ENCODE results near the gene NKAIN2. TPM values are rescaled to one million over a fixed set of nuclear protein-coding genes. Genes with fewer than 3 reads are reported as not detected.
"Not testable (repeated sequence)": the region's sequence is repeated elsewhere in the genome, so short reads cannot be mapped to it uniquely, and the experiment has no call there.

The NKAIN2 gene
- total RNA-seq, 2 donors from 2014 or later = not detected

GRCh38 chr6:124132256-124132655 lies 328.6 kb downstream of the NKAIN2 start:
- no peak for ATAC-seq (replicated peaks)
- Mint-ChIP-seq H3K9me3 (no peaks in the 10 kb centered on the region), H3K4me1 (no peaks in the 10 kb centered on the region), H3K27ac (no peak overlapping the region), H3K36me3 (ENCODE audit: low read depth) (no peaks in the 10 kb centered on the region), H3K27me3 (no peaks in the 10 kb centered on the region), H3K4me3 (no peak overlapping the region)

GRCh38 chr6:124142852-124143251 lies 339.2 kb downstream of the NKAIN2 start:
- no peaks in the 10 kb centered on the region for H3K4me1 Mint-ChIP-seq
- peaks cover 6% of the 10 kb centered on the region for H3K9me3 Mint-ChIP-seq
- H3K4me3 Mint-ChIP-seq = no peak overlapping the region
- H3K36me3 Mint-ChIP-seq (ENCODE audit: low read depth) = no peaks in the 10 kb centered on the region
- H3K27ac Mint-ChIP-seq = no peak overlapping the region
- ATAC-seq (replicated peaks) = no peak
- no peaks in the 10 kb centered on the region for H3K27me3 Mint-ChIP-seq

GRCh38 chr6:124143435-124143834 lies 339.8 kb downstream of the NKAIN2 start:
- H3K9me3 Mint-ChIP-seq = peaks cover 6% of the 10 kb centered on the region
- no peak overlapping the region for H3K27ac Mint-ChIP-seq
- no peak overlapping the region for H3K4me3 Mint-ChIP-seq
- H3K36me3 Mint-ChIP-seq (ENCODE audit: low read depth) = no peaks in the 10 kb centered on the region
- ATAC-seq (replicated peaks) = no peak
- H3K27me3 Mint-ChIP-seq = no peaks in the 10 kb centered on the region
- H3K4me1 Mint-ChIP-seq = no peaks in the 10 kb centered on the region

GRCh38 chr6:124147621-124148020 lies 344.0 kb downstream of the NKAIN2 start:
- ATAC-seq (replicated peaks) = no peak

GRCh38 chr6:124148236-124148957 lies 344.7 kb downstream of the NKAIN2 start:
- H3K27ac Mint-ChIP-seq = no peak overlapping the region
- H3K36me3 Mint-ChIP-seq (ENCODE audit: low read depth) = no peaks in the 10 kb centered on the region
- ATAC-seq (replicated peaks) = no peak
- no peak overlapping the region for H3K4me3 Mint-ChIP-seq
- no peaks in the 10 kb centered on the region for H3K27me3 Mint-ChIP-seq
- no peaks in the 10 kb centered on the region for H3K9me3 Mint-ChIP-seq
- no peaks in the 10 kb centered on the region for H3K4me1 Mint-ChIP-seq

More at GRCh38 chr6:124147621-124148020, 344.0 kb downstream of the NKAIN2 start:
- Mint-ChIP-seq H3K27me3 (no peaks in the 10 kb centered on the region), H3K4me3 (no peak overlapping the region), H3K27ac (no peak overlapping the region), H3K4me1 (no peaks in the 10 kb centered on the region), H3K9me3 (no peaks in the 10 kb centered on the region), H3K36me3 (ENCODE audit: low read depth) (no peaks in the 10 kb centered on the region)

GRCh38 chr6:124149646-124150045 lies 346.0 kb downstream of the NKAIN2 start:
- ATAC-seq (replicated peaks) = no peak
- H3K36me3 Mint-ChIP-seq (ENCODE audit: low read depth) = no peaks in the 10 kb centered on the region
- no peak overlapping the region for H3K4me3 Mint-ChIP-seq
- H3K27ac Mint-ChIP-seq = no peak overlapping the region
- no peaks in the 10 kb centered on the region for H3K4me1 Mint-ChIP-seq
- H3K27me3 Mint-ChIP-seq = no peaks in the 10 kb centered on the region
- H3K9me3 Mint-ChIP-seq = no peaks in the 10 kb centered on the region

- H3K4me1 Mint-ChIP-seq = no peaks in the 10 kb centered on the region
- peaks cover 13% of the 10 kb centered on the region for H3K9me3 Mint-ChIP-seq
- no peaks in the 10 kb centered on the region for H3K36me3 Mint-ChIP-seq (ENCODE audit: low read depth)
- H3K27ac Mint-ChIP-seq = no peak overlapping the region
- no peaks in the 10 kb centered on the region for H3K27me3 Mint-ChIP-seq
- H3K4me3 Mint-ChIP-seq = no peak overlapping the region
- ATAC-seq (replicated peaks) = no peak
Measured at GRCh38 chr6:124158024-124158423, 354.4 kb downstream of the NKAIN2 start.

- no peaks in the 10 kb centered on the region for H3K36me3 Mint-ChIP-seq (ENCODE audit: low read depth)
- H3K4me1 Mint-ChIP-seq = no peaks in the 10 kb centered on the region
- H3K27me3 Mint-ChIP-seq = no peaks in the 10 kb centered on the region
- no peak overlapping the region for H3K4me3 Mint-ChIP-seq
- no peak for ATAC-seq (replicated peaks)
- no peak overlapping the region for H3K27ac Mint-ChIP-seq
- H3K9me3 Mint-ChIP-seq = peaks cover 5% of the 10 kb centered on the region
Measured at GRCh38 chr6:124163676-124164075, 360.0 kb downstream of the NKAIN2 start.

GRCh38 chr6:124164343-124164742 lies 360.7 kb downstream of the NKAIN2 start:
- Mint-ChIP-seq H3K9me3 (peaks cover 3% of the 10 kb centered on the region), H3K4me1 (no peaks in the 10 kb centered on the region), H3K27me3 (no peaks in the 10 kb centered on the region), H3K36me3 (ENCODE audit: low read depth) (no peaks in the 10 kb centered on the region), H3K4me3 (no peak overlapping the region), H3K27ac (no peak overlapping the region)
- no peak for ATAC-seq (replicated peaks)

GRCh38 chr6:124167249-124167648 lies 363.6 kb downstream of the NKAIN2 start:
- H3K36me3 Mint-ChIP-seq (ENCODE audit: low read depth); H3K4me1 Mint-ChIP-seq; H3K27me3 Mint-ChIP-seq; ATAC-seq (replicated peaks); H3K4me3 Mint-ChIP-seq; H3K9me3 Mint-ChIP-seq; H3K27ac Mint-ChIP-seq: not testable (repeated sequence)

GRCh38 chr6:124190256-124190655 lies 386.6 kb downstream of the NKAIN2 start:
- Mint-ChIP-seq H3K36me3 (ENCODE audit: low read depth) (no peaks in the 10 kb centered on the region), H3K27ac (no peak overlapping the region), H3K27me3 (no peaks in the 10 kb centered on the region), H3K4me3 (no peak overlapping the region), H3K9me3 (peaks cover 5% of the 10 kb centered on the region), H3K4me1 (no peaks in the 10 kb centered on the region)
- ATAC-seq (replicated peaks) = no peak

GRCh38 chr6:124193132-124193531 lies 389.5 kb downstream of the NKAIN2 start:
- no peak for ATAC-seq (replicated peaks)
- Mint-ChIP-seq H3K9me3 (no peaks in the 10 kb centered on the region), H3K27ac (no peak overlapping the region), H3K4me3 (no peak overlapping the region), H3K4me1 (no peaks in the 10 kb centered on the region), H3K36me3 (ENCODE audit: low read depth) (no peaks in the 10 kb centered on the region), H3K27me3 (no peaks in the 10 kb centered on the region)

GRCh38 chr6:124197148-124197547 lies 393.5 kb downstream of the NKAIN2 start:
- Mint-ChIP-seq H3K27ac (no peak overlapping the region), H3K4me1 (no peaks in the 10 kb centered on the region), H3K9me3 (no peaks in the 10 kb centered on the region), H3K36me3 (ENCODE audit: low read depth) (no peaks in the 10 kb centered on the region), H3K4me3 (no peak overlapping the region), H3K27me3 (no peaks in the 10 kb centered on the region)
- ATAC-seq (replicated peaks) = no peak

GRCh38 chr6:124199286-124199685 lies 395.6 kb downstream of the NKAIN2 start:
- no peak for ATAC-seq (replicated peaks)
- Mint-ChIP-seq H3K9me3 (peaks cover 4% of the 10 kb centered on the region), H3K27ac (no peak overlapping the region), H3K4me1 (no peaks in the 10 kb centered on the region), H3K27me3 (no peaks in the 10 kb centered on the region), H3K4me3 (no peak overlapping the region), H3K36me3 (ENCODE audit: low read depth) (no peaks in the 10 kb centered on the region)

- H3K9me3 Mint-ChIP-seq = peaks cover 8% of the 10 kb centered on the region
Measured at GRCh38 chr6:124200661-124201060, 397.0 kb downstream of the NKAIN2 start.

More at GRCh38 chr6:124200661-124201060, 397.0 kb downstream of the NKAIN2 start:
- Mint-ChIP-seq H3K27ac (no peak overlapping the region), H3K27me3 (no peaks in the 10 kb centered on the region), H3K4me1 (no peaks in the 10 kb centered on the region), H3K36me3 (ENCODE audit: low read depth) (no peaks in the 10 kb centered on the region), H3K4me3 (no peak overlapping the region)
- no peak for ATAC-seq (replicated peaks)

Measured in activated T-helper 17 cell treated with anti-CD3 and anti-CD28 coated beads, Interleukin-2, amount 50 U/mL, for 72 hours (primary cell).